Posterior vena cava (tissue), 2 donors: ENCODE results near the gene EFCAB11. TPM values are rescaled to one million over a fixed set of nuclear protein-coding genes. Genes with fewer than 3 reads are reported as not detected.

Experiments used
- DNase-seq: peaks from one replicate; pipeline ENCODE4 v3.0.0-alpha.2; 2020; ENCODE audit warnings: low spot score
- intact Hi-C, 2 donors: fragments of 100-400 bp; cut with DNase I; formaldehyde crosslinking; loops; one replicate each; pipeline versions ENCODE4 v1.14.1 to v1.14.2; 2022 to 2023
- total RNA-seq, 2 donors: library from RNA; stranded (reverse); fragmentation: NEBNext Ultra II Directional; extraction: Animal tissue kit (Norgen Biotek cat#: 25700); gene quantifications; one replicate each; pipeline ENCODE4 v1.2.1, GENCODE V29; 2021
- donor health status: DM: yes; HTN: yes; CAD: no.
- donor health status: DM: yes; HTN: yes; CAD: no.

The EFCAB11 gene
- total RNA-seq, 2 donors from 2014 or later: 4.8 to 6.1 TPM

- intact Hi-C loops: no loop called here
- no peak for DNase-seq
These were observed 156.2 kb downstream of the EFCAB11 start for GRCh38 chr14:89798212-89798773.

- intact Hi-C loops: no loop called here
- no peak for DNase-seq
These were observed 157.4 kb downstream of the EFCAB11 start for GRCh38 chr14:89797148-89797547.

- peak; percentile 92 for DNase-seq
These were observed 160.4 kb downstream of the EFCAB11 start for GRCh38 chr14:89794096-89794495.

GRCh38 chr14:89793367-89793716 lies 161.2 kb downstream of the EFCAB11 start:
- no peak for DNase-seq
- intact Hi-C loops: no loop called here

More at GRCh38 chr14:89794096-89794495, 160.4 kb downstream of the EFCAB11 start:
- intact Hi-C loops: no loop called here

GRCh38 chr14:89792489-89793366 lies 161.8 kb downstream of the EFCAB11 start:
- no peak for DNase-seq
- intact Hi-C loops: no loop called here

GRCh38 chr14:89787525-89787924 lies 167.0 kb downstream of the EFCAB11 start:
- no peak for DNase-seq
- intact Hi-C loops: no loop called here

GRCh38 chr14:89781046-89781445 lies 173.5 kb downstream of the EFCAB11 start:
- intact Hi-C loops: no loop called here
- no peak for DNase-seq

DNA sequence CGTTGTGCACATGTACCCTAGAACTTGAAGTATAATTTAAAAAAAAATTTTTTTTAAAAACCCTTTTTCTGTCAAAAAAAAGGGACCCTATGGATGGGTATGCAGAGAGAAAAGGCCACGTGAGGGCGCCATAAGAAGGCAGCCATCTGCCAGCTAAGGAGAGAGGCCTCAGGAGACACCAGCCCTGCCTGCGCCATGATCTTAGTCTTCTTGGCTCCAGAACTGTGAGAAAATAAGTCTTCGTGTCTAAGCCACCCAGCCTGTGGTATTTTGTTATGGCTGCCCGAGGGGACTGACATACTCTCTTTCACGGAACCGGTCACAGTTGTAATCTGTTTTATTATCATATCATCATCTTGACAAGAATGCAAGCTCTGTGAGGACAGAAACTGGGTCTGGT lies 174.8 kb downstream of the EFCAB11 start:
- intact Hi-C loops: no loop called here

GRCh38 chr14:89775946-89776345 lies 178.6 kb downstream of the EFCAB11 start:
- DNase-seq: no peak
- intact Hi-C loops: no loop called here

More for the DNA sequence above, 174.8 kb downstream of the EFCAB11 start:
- no peak for DNase-seq

- intact Hi-C loops: no loop called here
- no peak for DNase-seq
These were observed 179.4 kb downstream of the EFCAB11 start for GRCh38 chr14:89775151-89775550.

DNA sequence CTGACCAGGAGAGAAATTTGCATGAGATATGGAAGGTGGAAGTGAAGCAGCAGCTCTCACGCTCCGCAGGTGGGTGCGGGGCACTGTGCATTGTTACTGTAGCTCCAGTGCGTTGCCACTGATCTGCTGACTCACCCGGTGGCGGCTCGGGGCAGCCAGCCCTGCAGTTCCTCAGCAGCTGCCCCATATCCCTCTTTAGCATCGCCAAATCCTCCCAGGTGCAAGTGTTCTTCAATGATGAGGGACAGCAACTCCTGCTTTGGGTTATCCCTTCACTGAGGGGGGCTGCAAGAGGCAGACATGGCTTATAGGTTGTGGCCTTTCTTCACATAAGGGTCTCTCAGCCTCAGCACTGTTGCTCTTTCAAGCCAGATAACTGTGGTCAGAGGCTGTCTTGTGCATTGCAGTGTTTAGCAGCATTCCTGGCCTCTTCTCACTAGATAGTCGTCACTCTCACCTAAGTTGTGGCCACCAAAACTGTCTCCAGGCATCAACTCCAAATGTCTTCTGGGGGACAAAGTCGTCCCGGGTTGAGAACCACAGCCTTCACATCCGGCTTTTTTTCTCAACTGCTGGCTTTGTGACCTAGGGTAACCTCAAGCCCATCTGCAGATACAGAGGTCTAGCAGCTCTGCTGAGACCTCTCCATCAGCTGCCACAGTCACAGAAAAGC lies 180.8 kb downstream of the EFCAB11 start:
- DNase-seq: no peak
- intact Hi-C loops: no loop called here

- no peak for DNase-seq
- intact Hi-C loops: no loop called here
These were observed 181.4 kb downstream of the EFCAB11 start for GRCh38 chr14:89773151-89773550.

DNA sequence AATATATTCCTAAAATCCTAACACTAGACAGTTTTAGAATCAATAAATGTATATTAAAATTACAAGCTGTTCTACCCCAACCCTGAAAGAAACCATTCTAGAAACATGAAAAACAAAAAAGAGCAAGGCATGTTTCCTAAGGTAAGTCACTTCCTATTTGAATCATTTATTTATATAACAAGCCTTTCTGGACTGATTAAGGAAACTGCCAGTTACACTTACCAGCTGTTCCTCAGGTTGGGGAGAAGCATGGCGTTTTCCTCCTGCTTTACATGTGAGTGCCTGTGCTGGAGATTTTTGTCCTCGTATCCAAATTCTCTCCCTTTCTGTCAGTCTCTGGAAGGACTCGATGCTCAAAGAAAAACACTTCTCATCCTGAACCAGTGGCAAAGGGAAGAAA lies 183.3 kb downstream of the EFCAB11 start:
- no peak for DNase-seq
- intact Hi-C loops: no loop called here

DNA sequence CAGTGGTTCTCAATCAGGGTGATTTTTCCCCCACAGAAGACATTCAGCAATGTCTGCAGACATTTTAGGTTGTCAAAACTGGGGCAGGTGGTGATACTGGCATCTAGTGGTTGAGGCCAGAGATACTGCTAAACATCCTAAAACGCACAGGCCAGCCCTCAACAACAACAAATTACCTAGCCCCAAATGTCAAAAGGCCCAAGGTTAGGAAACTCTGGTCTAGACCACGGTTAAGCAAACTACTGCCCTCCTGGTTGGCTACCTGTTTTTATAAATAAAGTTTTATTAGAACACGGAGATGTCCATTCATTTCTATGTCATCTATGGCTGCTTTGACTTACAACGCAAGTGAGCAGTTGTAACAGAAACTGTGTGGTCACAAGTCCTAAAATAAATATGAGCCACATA lies 186.7 kb downstream of the EFCAB11 start:
- intact Hi-C loops: no loop called here
- no peak for DNase-seq

- DNase-seq: no peak
- intact Hi-C loops: no loop called here
These were observed 187.4 kb downstream of the EFCAB11 start for GRCh38 chr14:89767131-89767530.

DNA sequence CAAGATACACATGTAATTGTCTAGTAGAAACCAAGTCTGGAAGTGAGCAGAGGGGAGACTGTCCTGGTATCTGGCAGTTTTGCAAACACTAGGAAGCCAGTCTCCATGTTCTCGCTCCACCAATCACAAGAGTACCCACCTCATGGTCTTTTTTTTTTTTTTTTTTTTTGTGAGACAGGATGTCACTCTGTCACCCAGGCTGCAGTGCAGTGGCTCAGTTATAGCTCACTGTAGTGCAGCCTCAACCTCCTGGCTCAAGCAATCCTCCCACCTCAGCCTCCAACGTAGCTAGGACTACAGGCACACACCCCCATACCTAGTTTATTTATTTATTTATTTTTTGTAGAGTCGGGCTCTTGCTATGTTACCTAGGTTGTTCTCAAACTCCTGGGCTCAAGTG lies 189.2 kb downstream of the EFCAB11 start:
- intact Hi-C loops: no loop called here
- no peak for DNase-seq

- no peak for DNase-seq
- intact Hi-C loops: loop anchor here in 1 of 2 donors (5.0 kb wide), 1 partner anchor 358 kb away; no protein-coding TSS in a partner anchor
These were observed 194.4 kb downstream of the EFCAB11 start for GRCh38 chr14:89760086-89760485.

DNA sequence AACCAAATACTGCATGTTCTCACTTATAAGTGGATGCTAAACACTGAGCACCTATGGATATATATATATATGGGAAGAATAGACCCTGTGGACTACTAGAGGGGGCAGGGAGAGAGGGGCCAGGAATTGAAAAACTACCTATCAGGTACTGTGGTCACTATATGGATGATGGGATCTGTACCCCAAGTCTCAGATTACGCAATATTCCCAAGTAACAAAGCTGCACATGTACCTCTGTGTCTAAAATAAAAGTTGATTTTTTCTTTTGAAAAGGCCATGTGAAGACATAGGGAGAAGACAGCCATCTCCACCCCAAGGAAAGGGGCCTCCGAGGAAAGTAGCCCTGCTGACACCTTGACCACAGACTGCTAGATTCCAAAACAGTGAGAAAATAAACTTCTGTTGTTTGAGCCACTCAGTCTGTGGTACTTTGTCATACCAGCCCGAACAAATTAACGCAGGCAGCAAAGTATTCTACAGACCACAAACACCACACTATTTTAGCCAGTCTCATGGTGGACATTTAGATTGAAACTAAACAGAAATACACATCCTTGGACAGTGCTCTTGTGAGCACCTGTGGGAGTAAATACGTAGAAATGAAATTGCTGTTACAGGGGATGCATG lies 197.1 kb downstream of the EFCAB11 start:
- intact Hi-C loops: no loop called here
- DNase-seq: no peak

GRCh38 chr14:89755816-89756215 lies 198.7 kb downstream of the EFCAB11 start:
- DNase-seq: no peak
- intact Hi-C loops: no loop called here

DNA sequence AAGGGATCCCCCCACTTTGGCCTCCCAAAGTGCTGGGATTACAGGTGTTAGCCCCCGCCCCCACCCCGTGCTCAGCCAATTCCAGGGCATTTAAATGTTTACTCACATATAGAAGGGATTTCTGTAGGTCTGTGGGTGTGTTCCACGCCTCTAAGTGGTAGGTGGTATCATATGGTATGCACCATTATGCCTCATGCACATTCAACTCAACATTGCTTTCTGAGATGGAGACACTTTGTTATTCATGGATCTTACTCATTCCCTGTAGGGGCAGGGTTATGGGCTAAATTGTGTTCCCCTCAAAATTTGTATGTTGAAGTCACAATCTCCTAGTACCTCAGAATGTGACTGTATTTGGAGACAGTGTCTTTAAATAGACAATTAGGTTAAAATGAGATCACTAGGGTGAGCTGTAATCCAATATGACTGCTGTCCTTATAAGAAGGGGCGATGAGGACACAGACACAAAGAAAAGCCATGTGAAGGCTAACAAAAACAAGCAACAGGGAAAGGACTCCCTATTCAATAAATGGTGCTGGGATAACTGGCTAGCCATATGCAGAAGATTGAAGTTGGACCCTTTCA lies 200.6 kb downstream of the EFCAB11 start:
- DNase-seq: no peak
- intact Hi-C loops: no loop called here
